ENCODE results near the gene GRIP1. TPM values are rescaled to one million over a fixed set of nuclear protein-coding genes. Genes with fewer than 3 reads are reported as not detected.

The GRIP1 gene
- total and polyA plus RNA-seq, 2 of the 4 experiments (the other 2 are of a cell fraction) = under 0.01 to 0.07 TPM

DNA sequence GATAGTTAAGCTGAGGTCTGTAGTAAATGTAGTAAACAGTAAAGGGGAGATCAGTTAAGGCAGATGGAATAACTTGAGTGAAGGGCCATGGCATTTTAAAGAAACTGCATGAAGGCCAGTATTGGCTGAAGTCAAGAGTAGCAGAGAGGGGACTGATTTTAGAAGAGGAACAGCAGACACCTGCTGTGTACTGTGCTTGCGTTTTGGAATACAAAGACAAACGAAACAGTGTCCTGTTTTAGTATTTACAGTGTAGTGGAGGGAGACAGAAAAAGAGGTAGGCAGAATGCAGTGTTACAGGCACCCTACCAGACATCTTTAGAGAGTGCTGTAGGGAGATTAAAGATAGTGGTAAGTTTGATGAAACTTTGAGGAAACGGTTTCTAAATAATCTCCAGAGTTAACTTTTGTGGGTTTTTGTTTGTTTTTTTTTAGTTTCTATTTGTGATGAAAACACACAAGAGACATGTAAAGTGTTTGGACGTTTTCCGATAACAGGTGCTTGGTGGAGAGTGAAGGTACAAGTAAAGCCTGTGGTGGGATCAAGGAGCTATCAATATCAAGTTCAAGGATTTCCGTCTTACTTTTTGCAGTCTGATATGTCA, 374.5 kb downstream of the GRIP1 start:
- no peak overlapping the region for H3K23ac ChIP-seq (ENCODE audit: low read depth, low read length)
- H2BK15ac ChIP-seq (ENCODE audit: low read depth, low read length) = no peak overlapping the region
- H2BK20ac ChIP-seq (ENCODE audit: low read depth, low read length) = no peak overlapping the region
- H3K79me1 ChIP-seq (ENCODE audit: low read depth in 1 of 2, low read length in 2 of 2) = peaks cover 0 to 8% of the 10 kb centered on the region in 2 experiments; a peak in 2 of 4 replicates
- H3K36me3 ChIP-seq (ENCODE audit: control insufficient read depth, insufficient read depth, low read length) = 0 out of 2 replicates have a peak, but pooled peaks cover 1% of the 10 kb centered on the region
- H3K4me3 ChIP-seq (ENCODE audit: insufficient read depth, low read depth, low read length) = no peak overlapping the region
- in situ Hi-C loops (cut with MboI; ENCODE audit: low sequenced_read_pairs) = no loop called here
- no peak overlapping the region for H3K27ac ChIP-seq (ENCODE audit: insufficient read depth, low read length)
- no peak overlapping the region for H2AK9ac ChIP-seq (replicated peaks; ENCODE audit: low read depth, low read length, poor library complexity)
- H3K27me3 ChIP-seq (ENCODE audit: control insufficient read depth, insufficient read depth, low read length) = no peaks in the 10 kb centered on the region; the same call in 1 of the 2 replicates
- no peak overlapping the region for H3K18ac ChIP-seq (ENCODE audit: low read depth, low read length)
- no peak for DNase-seq
- intact Hi-C loops (cut with micrococcal nuclease) = no loop called here
- BruUV-seq (replicated peaks) = no TSS peak
- TF ChIP-seq ELK1 (IDR thresholded peaks at IDR 0.05; ENCODE audit: borderline replicate concordance, low read depth, low read length) (no peak), CEBPB (IDR thresholded peaks at IDR 0.05; ENCODE audit: low read depth, low read length) (no peak), NFE2L2 (IDR thresholded peaks at IDR 0.05; ENCODE audit: low read depth, low read length) (no peak), CHD1 (IDR thresholded peaks at IDR 0.05; ENCODE audit: low read depth, low read length) (no peak), MXI1 (IDR thresholded peaks at IDR 0.05; ENCODE audit: borderline replicate concordance, low read depth, low read length) (no peak), POLR2A (IDR thresholded peaks at IDR 0.05; ENCODE audit: low read depth, low read length) (no peak), BHLHE40 (IDR thresholded peaks at IDR 0.05; ENCODE audit: low read depth, low read length) (no peak), RCOR1 (IDR thresholded peaks at IDR 0.05; ENCODE audit: insufficient replicate concordance, low read length) (no peak), MAZ (IDR thresholded peaks at IDR 0.05; ENCODE audit: borderline replicate concordance, low read depth, low read length) (no peak), RFX5 (IDR thresholded peaks at IDR 0.05; ENCODE audit: low read depth, low read length) (no peak), SMC3 (IDR thresholded peaks at IDR 0.05; ENCODE audit: low read depth, low read length) (no peak)
- no peak overlapping the region for H2BK120ac ChIP-seq (ENCODE audit: low read depth, low read length)
- no peak overlapping the region for H2AFZ ChIP-seq (replicated peaks; ENCODE audit: low read length, poor library complexity)
- no peaks in the 10 kb centered on the region for H3K4me1 ChIP-seq (ENCODE audit: control insufficient read depth, insufficient read depth, low read length)
- H3K56ac ChIP-seq (ENCODE audit: extremely low read depth, insufficient read depth, low read length) = no peak overlapping the region
- no peaks in the 10 kb centered on the region for H3K9me3 ChIP-seq (ENCODE audit: control insufficient read depth, insufficient read depth, low read length)
- CTCF ChIA-PET = no interaction called here
- no peak overlapping the region for H3K4ac ChIP-seq (ENCODE audit: low read depth, low read length)
- no peak overlapping the region for H2BK5ac ChIP-seq (ENCODE audit: low read depth, low read length, poor library complexity, severe bottlenecking)
- H2AK5ac ChIP-seq (ENCODE audit: low read depth, low read length) = no peak overlapping the region
- no peak overlapping the region for H3K14ac ChIP-seq (replicated peaks; ENCODE audit: low read depth, low read length)
- H4K5ac ChIP-seq (ENCODE audit: low read depth, low read length) = no peak overlapping the region
- WGBS, 2 experiments (ENCODE audit: extremely low coverage in 2 of 2, insufficient read length in 1 of 2) = 50% methylated on average over 2 of the region's 6 CpGs; no CpG with 5 or more reads in 1 of the 2 experiments
- no peaks in the 10 kb centered on the region; the same call in 1 of the 2 replicates for H3K9me1 ChIP-seq (ENCODE audit: insufficient read depth, low read length)
- H3K9ac ChIP-seq (ENCODE audit: low read depth, low read length) = no peak overlapping the region
- no peak overlapping the region for H4K8ac ChIP-seq (ENCODE audit: low read depth in 2 of 2, low read length in 2 of 2)
- ATAC-seq (ENCODE audit: low read depth) = no peak
- no peak overlapping the region for H3K4me2 ChIP-seq (ENCODE audit: low read depth, low read length)
- POLR2A ChIA-PET (ENCODE audit: unreplicated experiment) = no interaction called here
- H4K20me1 ChIP-seq (ENCODE audit: insufficient read depth, low read length) = no peaks in the 10 kb centered on the region
- dilution Hi-C loops (cut with HindIII; ENCODE audit: low sequenced_read_pairs, unreplicated experiment) = no loop called here
- no peak overlapping the region for H4K91ac ChIP-seq (ENCODE audit: insufficient read depth, low read depth, low read length)
